SW480 (cell line): Measurements from ENCODE around the gene METAP1.
"Not testable (repeated sequence)": the region's sequence is repeated elsewhere in the genome, so short reads cannot be mapped to it uniquely, and the experiment has no call there.

Source experiments
- DNase-seq: peaks from one replicate; pipeline ENCODE4 v3.0.0-alpha.2; 2016; ENCODE audit warnings: low spot score

METAP1 gene

GRCh38 chr4:99099311-99099710, 103.8 kb downstream of the METAP1 start:
- no peak for DNase-seq

GRCh38 chr4:99099814-99100213, 104.3 kb downstream of the METAP1 start:
- DNase-seq: not testable (repeated sequence)

- DNase-seq: no peak
These were observed 105.4 kb downstream of the METAP1 start for GRCh38 chr4:99100876-99101275.

DNA sequence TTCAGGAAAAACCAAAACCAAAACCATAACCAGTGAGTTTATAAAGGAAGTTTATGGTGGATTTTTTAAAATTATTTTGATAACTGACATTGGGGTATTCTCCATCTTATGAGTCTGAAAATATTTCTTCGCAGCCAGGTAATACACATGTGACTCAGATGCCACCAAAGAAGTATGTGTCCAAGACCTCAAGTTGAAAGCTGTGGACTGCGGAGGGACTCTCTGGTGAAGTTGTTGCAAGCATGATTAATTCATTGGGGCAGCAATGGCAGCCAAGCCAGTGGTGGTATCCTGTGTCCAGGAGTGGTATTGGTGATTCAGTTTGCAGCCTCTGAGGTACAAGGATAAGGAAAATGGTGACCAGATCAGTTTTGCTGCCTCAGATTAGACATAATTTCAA, 107.1 kb downstream of the METAP1 start:
- DNase-seq: no peak

GRCh38 chr4:99103166-99103565, 107.6 kb downstream of the METAP1 start:
- no peak for DNase-seq

DNA sequence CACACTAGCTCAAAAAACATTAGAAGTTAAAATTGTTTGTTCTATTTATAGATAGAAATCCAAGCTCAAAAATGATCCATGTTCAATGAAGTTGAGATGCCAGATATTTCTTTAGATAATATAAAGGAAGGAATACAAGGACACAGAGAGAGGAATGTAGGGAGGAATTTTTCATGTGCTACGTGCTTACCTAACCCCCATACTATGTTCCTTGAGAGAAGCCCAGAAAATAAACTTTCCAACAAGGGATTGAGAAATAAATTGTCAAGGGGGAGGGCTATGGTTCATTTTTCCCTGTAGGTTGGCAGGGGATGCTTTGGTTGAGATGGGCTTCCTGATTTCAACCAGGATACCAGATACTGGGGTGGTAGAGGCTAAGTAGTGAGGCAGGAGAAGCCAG, 108.6 kb downstream of the METAP1 start:
- no peak for DNase-seq

- not testable (repeated sequence) for DNase-seq
These were observed 113.8 kb downstream of the METAP1 start for GRCh38 chr4:99109286-99109685.
